Keratinocyte (primary cell): ENCODE results near the gene LCA5. TPM values are rescaled to one million over a fixed set of nuclear protein-coding genes. Genes with fewer than 3 reads are reported as not detected.

Source experiments
- DNase-seq: peaks from one replicate; pipeline ENCODE4 v3.0.0-alpha.2; 2011; ENCODE audit warnings: low read depth, missing footprints, low spot score
- FAIRE-seq: peaks from 2 replicates; lab custom pipeline; 2011; peaks lifted over from hg19 to GRCh38; lab: Jason Lieb, UNC
- H2AFZ ChIP-seq: 2 replicates; pipeline ENCODE4 v1.6.0; 2012; ENCODE audit warnings: low read length, control low read depth, inconsistent platforms; ENCODE audit not compliant: control insufficient read depth
- H3K27ac ChIP-seq: 2 replicates; pipeline ENCODE4 v1.5.1; 2011; ENCODE audit warnings: low read length; ENCODE audit not compliant: control insufficient read depth, insufficient read depth
- H3K27me3 ChIP-seq: 3 replicates; pipeline ENCODE4 v1.6.0; 2011; ENCODE audit warnings: low read length; ENCODE audit not compliant: control insufficient read depth, insufficient read depth; ENCODE audit errors: extremely low read depth
- H3K36me3 ChIP-seq, 2 experiments: 2 replicates in 1 of 2; 3 replicates in 1 of 2; pipeline ENCODE4 v1.5.1; 2011; ENCODE audit warnings: low read length in 2 of 2, mild to moderate bottlenecking in 1 of 2; ENCODE audit not compliant: control insufficient read depth in 2 of 2, insufficient read depth in 2 of 2; ENCODE audit errors: extremely low read depth in 1 of 2
- H3K4me1 ChIP-seq: 3 replicates; pipeline ENCODE4 v1.5.1; 2011; ENCODE audit warnings: low read length; ENCODE audit not compliant: control insufficient read depth, insufficient read depth; ENCODE audit errors: extremely low read depth
- H3K4me2 ChIP-seq: 3 replicates; pipeline ENCODE4 v1.6.0; 2011; ENCODE audit warnings: low read depth, low read length; ENCODE audit not compliant: control insufficient read depth, insufficient read depth; ENCODE audit errors: extremely low read depth
- H3K4me3 ChIP-seq, 3 experiments: fragments of 200-600 bp in 1 of 3; sonication (generic) in 1 of 3; 2 replicates in 2 of 3; 3 replicates in 1 of 3; pipeline ENCODE4 v1.5.1; 2011 to 2016; ENCODE audit warnings: low read length in 3 of 3, mild to moderate bottlenecking in 3 of 3, control low read depth in 2 of 3, inconsistent platforms in 1 of 3, low read depth in 1 of 3, mixed read lengths in 1 of 3, mixed run types in 1 of 3, moderate library complexity in 1 of 3; ENCODE audit not compliant: control insufficient read depth in 2 of 3, insufficient read depth in 2 of 3; ENCODE audit errors: extremely low read depth in 1 of 3
- H3K79me2 ChIP-seq: 2 replicates; pipeline ENCODE4 v1.6.0; 2012; ENCODE audit warnings: low read length; ENCODE audit not compliant: control insufficient read depth, insufficient read depth
- H3K9ac ChIP-seq: 3 replicates; pipeline ENCODE4 v1.6.0; 2011; ENCODE audit warnings: low read length; ENCODE audit not compliant: control insufficient read depth, insufficient read depth; ENCODE audit errors: extremely low read depth
- H3K9me1 ChIP-seq: 3 replicates; pipeline ENCODE4 v1.6.0; 2011; ENCODE audit warnings: low read length; ENCODE audit not compliant: control insufficient read depth, insufficient read depth; ENCODE audit errors: extremely low read depth
- H3K9me3 ChIP-seq: 2 replicates; pipeline ENCODE4 v1.5.1; 2012; ENCODE audit warnings: low read depth, low read length; ENCODE audit not compliant: control insufficient read depth
- H4K20me1 ChIP-seq: 3 replicates; pipeline ENCODE4 v1.6.0; 2011; ENCODE audit warnings: low read length; ENCODE audit not compliant: control insufficient read depth, insufficient read depth; ENCODE audit errors: extremely low read depth
- EZH2 ChIP-seq: IDR thresholded peaks from one replicate; pipeline ENCODE4 v1.6.1; 2012; ENCODE audit warnings: inconsistent platforms, mild to moderate bottlenecking, low read length, moderate library complexity
- dilution Hi-C: fragments of 300-500 bp; cut with MboI; formaldehyde crosslinking; loops from one replicate; pipeline ENCODE4 v1.7.0; 2020; ENCODE audit warnings: low sequenced_read_pairs; ENCODE audit not compliant: extremely low pct_ligation_motif_present
- polyA plus RNA-seq, 5 experiments: library from polyadenylated mRNA; depleted of rRNA in 3 of 5; stranded (reverse) in 3 of 5; stranded (forward) in 1 of 5; unstranded in 1 of 5; fragments of >200 nt; gene quantifications; 1 replicate in 1 of 5; 2 replicates in 3 of 5; 3 replicates in 1 of 5; pipeline versions ENCODE4 v1.2.1 to v1.2.3, GENCODE V29; 2011 to 2012; ENCODE audit warnings: missing spikeins in 2 of 5, low read depth in 1 of 5, low replicate concordance in 1 of 5
- TF ChIP-seq, protein P1 (sequence below), 3 experiments: IDR thresholded peaks in 1 of 3; conservative IDR thresholded peaks in 1 of 3; optimal IDR thresholded peaks in 1 of 3; 2 replicates in 2 of 3; 3 replicates in 1 of 3; pipeline versions ENCODE3 to v1.5.1; 2011; ENCODE audit warnings: low read length in 3 of 3, mild to moderate bottlenecking in 3 of 3, moderate library complexity in 2 of 3, control low read depth in 1 of 3, inconsistent platforms in 1 of 3; ENCODE audit not compliant: insufficient read depth in 2 of 3; ENCODE audit errors: extremely low read depth in 1 of 3

LCA5 gene
- polyA plus RNA-seq, 1 donor (not counting 4 experiments of a cell fraction or from before 2014, with no cell fraction given) = 1.6 TPM

DNA sequence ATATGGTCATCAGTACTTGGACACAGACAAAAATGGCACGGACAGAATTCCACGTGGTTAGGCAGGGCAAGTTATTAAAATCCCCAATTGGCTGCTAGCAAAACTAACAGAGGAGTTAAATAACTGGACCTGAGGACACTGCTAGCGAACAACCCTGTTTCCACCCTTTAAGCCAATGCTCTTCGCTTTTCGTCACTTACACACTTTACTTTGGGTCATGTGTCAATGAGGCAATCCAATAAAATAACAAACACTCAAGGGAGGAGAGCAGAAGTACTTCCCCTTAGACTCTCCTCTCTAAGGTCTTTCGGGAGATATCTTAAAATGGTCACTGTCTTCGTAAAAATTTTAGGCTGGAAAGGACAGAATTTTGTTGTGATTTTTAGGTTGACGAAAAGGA is 68.6 kb downstream of the LCA5 start:
- Histone ChIP-seq H3K4me3 (no peak overlapping the region), H3K4me2 (no peak overlapping the region)
- dilution Hi-C loops = no loop called here

DNA sequence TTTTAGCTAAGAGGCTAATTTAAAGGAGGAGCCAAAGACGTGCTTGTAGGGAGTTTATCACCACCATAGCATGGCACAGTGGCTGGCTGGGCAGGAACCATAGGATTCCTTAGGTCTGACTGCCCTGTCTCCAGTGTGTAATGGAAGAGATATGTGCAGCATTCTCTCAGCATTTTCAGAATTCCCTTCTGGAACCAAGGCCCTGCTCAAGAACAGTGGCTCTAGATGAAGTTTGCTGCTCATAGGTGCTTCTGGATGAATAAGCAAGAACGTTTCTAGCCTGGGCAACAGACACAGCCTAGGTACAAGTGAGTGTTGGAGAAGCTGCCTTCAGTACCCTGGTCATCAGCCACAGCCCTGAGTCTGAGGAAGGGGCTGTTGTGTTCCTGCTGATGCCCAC is 69.1 kb downstream of the LCA5 start:
- Histone ChIP-seq H3K9me3 (no peaks in the 10 kb centered on the region), H3K4me1 (peaks cover 8% of the 10 kb centered on the region), H2AFZ (no peak overlapping the region), H3K4me3 (no peak overlapping the region), H3K27ac (no peak overlapping the region), H3K9me1 (no peaks in the 10 kb centered on the region), H3K27me3 (no peaks in the 10 kb centered on the region), H3K9ac (no peak overlapping the region), H3K36me3 (no peaks in the 10 kb centered on the region), H4K20me1 (no peaks in the 10 kb centered on the region), H3K79me2 (no peaks in the 10 kb centered on the region), H3K4me2 (no peak overlapping the region)
- FAIRE-seq = no peak
- dilution Hi-C loops = no loop called here
- TF ChIP-seq, protein P1, sequence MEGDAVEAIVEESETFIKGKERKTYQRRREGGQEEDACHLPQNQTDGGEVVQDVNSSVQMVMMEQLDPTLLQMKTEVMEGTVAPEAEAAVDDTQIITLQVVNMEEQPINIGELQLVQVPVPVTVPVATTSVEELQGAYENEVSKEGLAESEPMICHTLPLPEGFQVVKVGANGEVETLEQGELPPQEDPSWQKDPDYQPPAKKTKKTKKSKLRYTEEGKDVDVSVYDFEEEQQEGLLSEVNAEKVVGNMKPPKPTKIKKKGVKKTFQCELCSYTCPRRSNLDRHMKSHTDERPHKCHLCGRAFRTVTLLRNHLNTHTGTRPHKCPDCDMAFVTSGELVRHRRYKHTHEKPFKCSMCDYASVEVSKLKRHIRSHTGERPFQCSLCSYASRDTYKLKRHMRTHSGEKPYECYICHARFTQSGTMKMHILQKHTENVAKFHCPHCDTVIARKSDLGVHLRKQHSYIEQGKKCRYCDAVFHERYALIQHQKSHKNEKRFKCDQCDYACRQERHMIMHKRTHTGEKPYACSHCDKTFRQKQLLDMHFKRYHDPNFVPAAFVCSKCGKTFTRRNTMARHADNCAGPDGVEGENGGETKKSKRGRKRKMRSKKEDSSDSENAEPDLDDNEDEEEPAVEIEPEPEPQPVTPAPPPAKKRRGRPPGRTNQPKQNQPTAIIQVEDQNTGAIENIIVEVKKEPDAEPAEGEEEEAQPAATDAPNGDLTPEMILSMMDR (optimal IDR thresholded peaks at IDR 0.05 in 1 of 3, IDR thresholded peaks at IDR 0.05 in 1 of 3, conservative IDR thresholded peaks at IDR 0.05 in 1 of 3; ENCODE audit: extremely low read depth in 1 of 3, insufficient read depth in 2 of 3, low read length in 3 of 3) = no peak
- no peak for TF ChIP-seq EZH2
- no peak for DNase-seq

More for the DNA sequence above, 68.6 kb downstream of the LCA5 start:
- no peaks in the 10 kb centered on the region for H3K79me2 ChIP-seq
- no peaks in the 10 kb centered on the region for H3K9me1 ChIP-seq
- no peaks in the 10 kb centered on the region for H3K27me3 ChIP-seq
- no peak for FAIRE-seq
- no peak for TF ChIP-seq EZH2
- TF ChIP-seq, protein P1 (optimal IDR thresholded peaks at IDR 0.05 in 1 of 3, IDR thresholded peaks at IDR 0.05 in 1 of 3, conservative IDR thresholded peaks at IDR 0.05 in 1 of 3; ENCODE audit: extremely low read depth in 1 of 3, insufficient read depth in 2 of 3, low read length in 3 of 3) = no peak
- no peaks in the 10 kb centered on the region for H3K36me3 ChIP-seq
- no peaks in the 10 kb centered on the region for H4K20me1 ChIP-seq
- H3K27ac ChIP-seq = no peak overlapping the region
- H3K4me1 ChIP-seq = peaks cover 5% of the 10 kb centered on the region
- H3K9me3 ChIP-seq = no peaks in the 10 kb centered on the region
- H3K9ac ChIP-seq = no peak overlapping the region
- DNase-seq = no peak
- H2AFZ ChIP-seq = no peak overlapping the region
